Esophagus muscularis mucosa (tissue), 3 donors: ENCODE results near the gene OR8D2.

Experiments used
- POLR2AphosphoS5 ChIP-seq, 2 donors: sonication (generic); formaldehyde crosslinking; IDR thresholded peaks; one replicate each; pipeline ENCODE4 v1.6.1; 2017; ENCODE audit warnings: antibody characterized with exemption in 2 of 2
- TF ChIP-seq, protein P1 (sequence below), 3 experiments: fragments of 200-600 bp in 2 of 3; fragments of 450-650 bp in 1 of 3; sonication (generic) in 2 of 3; IDR thresholded peaks; one replicate each; pipeline ENCODE4 v1.5.1; 2017 to 2019; ENCODE audit warnings: antibody characterized with exemption in 3 of 3, mild to moderate bottlenecking in 2 of 3, moderate library complexity in 1 of 3

DNA sequence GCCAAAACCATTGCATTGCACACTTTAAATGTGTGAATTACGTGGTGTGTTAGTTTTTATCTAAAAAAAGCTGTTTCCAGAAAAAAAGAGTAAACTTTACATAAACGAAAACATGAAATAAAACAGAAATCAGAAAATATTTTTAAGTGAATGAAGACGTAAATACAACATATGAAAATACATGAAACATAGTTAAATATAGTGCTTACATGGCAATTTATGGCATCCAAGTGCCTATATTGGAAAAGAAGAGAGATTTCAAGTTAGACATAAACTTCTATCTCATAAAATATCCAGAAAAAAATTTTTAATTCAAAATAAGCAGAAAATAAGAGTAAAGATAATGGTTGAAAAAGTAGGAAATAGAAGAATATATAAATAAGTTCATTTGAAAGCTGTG lies 11.9 kb upstream of the OR8D2 start:
- TF ChIP-seq, protein P1, sequence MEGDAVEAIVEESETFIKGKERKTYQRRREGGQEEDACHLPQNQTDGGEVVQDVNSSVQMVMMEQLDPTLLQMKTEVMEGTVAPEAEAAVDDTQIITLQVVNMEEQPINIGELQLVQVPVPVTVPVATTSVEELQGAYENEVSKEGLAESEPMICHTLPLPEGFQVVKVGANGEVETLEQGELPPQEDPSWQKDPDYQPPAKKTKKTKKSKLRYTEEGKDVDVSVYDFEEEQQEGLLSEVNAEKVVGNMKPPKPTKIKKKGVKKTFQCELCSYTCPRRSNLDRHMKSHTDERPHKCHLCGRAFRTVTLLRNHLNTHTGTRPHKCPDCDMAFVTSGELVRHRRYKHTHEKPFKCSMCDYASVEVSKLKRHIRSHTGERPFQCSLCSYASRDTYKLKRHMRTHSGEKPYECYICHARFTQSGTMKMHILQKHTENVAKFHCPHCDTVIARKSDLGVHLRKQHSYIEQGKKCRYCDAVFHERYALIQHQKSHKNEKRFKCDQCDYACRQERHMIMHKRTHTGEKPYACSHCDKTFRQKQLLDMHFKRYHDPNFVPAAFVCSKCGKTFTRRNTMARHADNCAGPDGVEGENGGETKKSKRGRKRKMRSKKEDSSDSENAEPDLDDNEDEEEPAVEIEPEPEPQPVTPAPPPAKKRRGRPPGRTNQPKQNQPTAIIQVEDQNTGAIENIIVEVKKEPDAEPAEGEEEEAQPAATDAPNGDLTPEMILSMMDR (IDR thresholded peaks at IDR 0.05) = no peak
- TF ChIP-seq POLR2AphosphoS5 (IDR thresholded peaks at IDR 0.05) = no peak
